Measurements from ENCODE around the gene OR5I1.

DNA sequence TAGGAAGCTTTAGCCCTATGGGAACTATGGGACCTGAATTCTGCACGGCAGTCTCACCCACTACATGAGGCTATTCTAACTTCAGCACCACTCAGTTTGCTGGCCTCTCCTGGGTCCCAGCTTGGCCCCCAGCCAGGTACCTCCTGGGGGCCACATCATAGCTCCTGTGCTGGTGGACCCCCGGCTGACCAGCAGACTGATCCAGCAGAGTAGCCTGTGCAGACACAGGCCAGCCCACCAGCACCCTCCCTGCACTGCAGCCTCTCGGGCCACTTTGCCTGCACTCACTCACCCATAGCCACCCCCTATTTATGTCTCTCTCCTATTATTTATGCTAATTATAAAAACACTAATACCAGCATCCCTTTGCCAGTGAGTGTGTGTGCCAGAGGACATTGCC, 34.7 kb upstream of the OR5I1 start:
- TF ChIP-seq RAD21 (conservative IDR thresholded peaks at IDR 0.05 in 1 of 2, IDR thresholded peaks at IDR 0.05 in 1 of 2) (no peak), RFX5 (IDR thresholded peaks at IDR 0.05) (no peak), EP300 (IDR thresholded peaks at IDR 0.05) (no peak), MAZ (IDR thresholded peaks at IDR 0.05; ENCODE audit: borderline replicate concordance, low read depth, low read length) (no peak), GATA3 (IDR thresholded peaks at IDR 0.05; ENCODE audit: borderline replicate concordance) (no peak), SMC3 (IDR thresholded peaks at IDR 0.05) (no peak), HDAC2 (IDR thresholded peaks at IDR 0.05) (no peak), ESRRA (IDR thresholded peaks at IDR 0.05; ENCODE audit: borderline replicate concordance, low read length) (no peak)
- TF ChIP-seq, protein P1, sequence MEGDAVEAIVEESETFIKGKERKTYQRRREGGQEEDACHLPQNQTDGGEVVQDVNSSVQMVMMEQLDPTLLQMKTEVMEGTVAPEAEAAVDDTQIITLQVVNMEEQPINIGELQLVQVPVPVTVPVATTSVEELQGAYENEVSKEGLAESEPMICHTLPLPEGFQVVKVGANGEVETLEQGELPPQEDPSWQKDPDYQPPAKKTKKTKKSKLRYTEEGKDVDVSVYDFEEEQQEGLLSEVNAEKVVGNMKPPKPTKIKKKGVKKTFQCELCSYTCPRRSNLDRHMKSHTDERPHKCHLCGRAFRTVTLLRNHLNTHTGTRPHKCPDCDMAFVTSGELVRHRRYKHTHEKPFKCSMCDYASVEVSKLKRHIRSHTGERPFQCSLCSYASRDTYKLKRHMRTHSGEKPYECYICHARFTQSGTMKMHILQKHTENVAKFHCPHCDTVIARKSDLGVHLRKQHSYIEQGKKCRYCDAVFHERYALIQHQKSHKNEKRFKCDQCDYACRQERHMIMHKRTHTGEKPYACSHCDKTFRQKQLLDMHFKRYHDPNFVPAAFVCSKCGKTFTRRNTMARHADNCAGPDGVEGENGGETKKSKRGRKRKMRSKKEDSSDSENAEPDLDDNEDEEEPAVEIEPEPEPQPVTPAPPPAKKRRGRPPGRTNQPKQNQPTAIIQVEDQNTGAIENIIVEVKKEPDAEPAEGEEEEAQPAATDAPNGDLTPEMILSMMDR (IDR thresholded peaks at IDR 0.05): no peak
- TF ChIP-seq, protein P2, sequence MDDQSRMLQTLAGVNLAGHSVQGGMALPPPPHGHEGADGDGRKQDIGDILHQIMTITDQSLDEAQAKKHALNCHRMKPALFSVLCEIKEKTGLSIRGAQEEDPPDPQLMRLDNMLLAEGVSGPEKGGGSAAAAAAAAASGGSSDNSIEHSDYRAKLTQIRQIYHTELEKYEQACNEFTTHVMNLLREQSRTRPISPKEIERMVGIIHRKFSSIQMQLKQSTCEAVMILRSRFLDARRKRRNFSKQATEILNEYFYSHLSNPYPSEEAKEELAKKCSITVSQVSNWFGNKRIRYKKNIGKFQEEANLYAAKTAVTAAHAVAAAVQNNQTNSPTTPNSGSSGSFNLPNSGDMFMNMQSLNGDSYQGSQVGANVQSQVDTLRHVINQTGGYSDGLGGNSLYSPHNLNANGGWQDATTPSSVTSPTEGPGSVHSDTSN (IDR thresholded peaks at IDR 0.05): no peak
- TF ChIP-seq, protein P3, sequence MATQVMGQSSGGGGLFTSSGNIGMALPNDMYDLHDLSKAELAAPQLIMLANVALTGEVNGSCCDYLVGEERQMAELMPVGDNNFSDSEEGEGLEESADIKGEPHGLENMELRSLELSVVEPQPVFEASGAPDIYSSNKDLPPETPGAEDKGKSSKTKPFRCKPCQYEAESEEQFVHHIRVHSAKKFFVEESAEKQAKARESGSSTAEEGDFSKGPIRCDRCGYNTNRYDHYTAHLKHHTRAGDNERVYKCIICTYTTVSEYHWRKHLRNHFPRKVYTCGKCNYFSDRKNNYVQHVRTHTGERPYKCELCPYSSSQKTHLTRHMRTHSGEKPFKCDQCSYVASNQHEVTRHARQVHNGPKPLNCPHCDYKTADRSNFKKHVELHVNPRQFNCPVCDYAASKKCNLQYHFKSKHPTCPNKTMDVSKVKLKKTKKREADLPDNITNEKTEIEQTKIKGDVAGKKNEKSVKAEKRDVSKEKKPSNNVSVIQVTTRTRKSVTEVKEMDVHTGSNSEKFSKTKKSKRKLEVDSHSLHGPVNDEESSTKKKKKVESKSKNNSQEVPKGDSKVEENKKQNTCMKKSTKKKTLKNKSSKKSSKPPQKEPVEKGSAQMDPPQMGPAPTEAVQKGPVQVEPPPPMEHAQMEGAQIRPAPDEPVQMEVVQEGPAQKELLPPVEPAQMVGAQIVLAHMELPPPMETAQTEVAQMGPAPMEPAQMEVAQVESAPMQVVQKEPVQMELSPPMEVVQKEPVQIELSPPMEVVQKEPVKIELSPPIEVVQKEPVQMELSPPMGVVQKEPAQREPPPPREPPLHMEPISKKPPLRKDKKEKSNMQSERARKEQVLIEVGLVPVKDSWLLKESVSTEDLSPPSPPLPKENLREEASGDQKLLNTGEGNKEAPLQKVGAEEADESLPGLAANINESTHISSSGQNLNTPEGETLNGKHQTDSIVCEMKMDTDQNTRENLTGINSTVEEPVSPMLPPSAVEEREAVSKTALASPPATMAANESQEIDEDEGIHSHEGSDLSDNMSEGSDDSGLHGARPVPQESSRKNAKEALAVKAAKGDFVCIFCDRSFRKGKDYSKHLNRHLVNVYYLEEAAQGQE (IDR thresholded peaks at IDR 0.05): no peak

Measured in A549 (cell line).